ENCODE measurements around the gene IFIT2.

DNA sequence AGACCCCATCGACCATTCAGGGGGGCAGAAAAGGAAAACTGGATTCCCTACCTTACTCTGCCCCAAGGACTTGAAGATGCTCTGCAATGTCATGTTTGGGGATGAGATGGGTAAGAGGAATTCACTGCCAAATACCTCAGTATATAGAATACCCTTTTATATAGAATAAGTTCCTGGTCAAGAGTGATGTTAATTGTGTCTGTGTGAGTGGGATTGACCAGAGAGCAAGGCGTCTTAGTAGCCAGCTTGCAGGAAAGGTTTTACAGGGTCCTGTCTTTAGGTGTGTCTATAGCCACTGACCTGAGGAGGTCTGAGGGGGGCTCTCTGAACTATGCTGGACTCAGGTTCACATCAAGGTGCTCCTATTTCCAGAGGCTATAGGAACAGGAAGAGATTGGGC lies 27.3 kb downstream of the IFIT2 start:
- TF ChIP-seq, protein P1, sequence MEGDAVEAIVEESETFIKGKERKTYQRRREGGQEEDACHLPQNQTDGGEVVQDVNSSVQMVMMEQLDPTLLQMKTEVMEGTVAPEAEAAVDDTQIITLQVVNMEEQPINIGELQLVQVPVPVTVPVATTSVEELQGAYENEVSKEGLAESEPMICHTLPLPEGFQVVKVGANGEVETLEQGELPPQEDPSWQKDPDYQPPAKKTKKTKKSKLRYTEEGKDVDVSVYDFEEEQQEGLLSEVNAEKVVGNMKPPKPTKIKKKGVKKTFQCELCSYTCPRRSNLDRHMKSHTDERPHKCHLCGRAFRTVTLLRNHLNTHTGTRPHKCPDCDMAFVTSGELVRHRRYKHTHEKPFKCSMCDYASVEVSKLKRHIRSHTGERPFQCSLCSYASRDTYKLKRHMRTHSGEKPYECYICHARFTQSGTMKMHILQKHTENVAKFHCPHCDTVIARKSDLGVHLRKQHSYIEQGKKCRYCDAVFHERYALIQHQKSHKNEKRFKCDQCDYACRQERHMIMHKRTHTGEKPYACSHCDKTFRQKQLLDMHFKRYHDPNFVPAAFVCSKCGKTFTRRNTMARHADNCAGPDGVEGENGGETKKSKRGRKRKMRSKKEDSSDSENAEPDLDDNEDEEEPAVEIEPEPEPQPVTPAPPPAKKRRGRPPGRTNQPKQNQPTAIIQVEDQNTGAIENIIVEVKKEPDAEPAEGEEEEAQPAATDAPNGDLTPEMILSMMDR (IDR thresholded peaks at IDR 0.05; ENCODE audit: low read length), result no peak
- TF ChIP-seq EZH2 (optimal IDR thresholded peaks at IDR 0.05; ENCODE audit: low read depth, low read length), result no peak
